ENCODE data around the gene PKNOX2.

The PKNOX2 gene

DNA sequence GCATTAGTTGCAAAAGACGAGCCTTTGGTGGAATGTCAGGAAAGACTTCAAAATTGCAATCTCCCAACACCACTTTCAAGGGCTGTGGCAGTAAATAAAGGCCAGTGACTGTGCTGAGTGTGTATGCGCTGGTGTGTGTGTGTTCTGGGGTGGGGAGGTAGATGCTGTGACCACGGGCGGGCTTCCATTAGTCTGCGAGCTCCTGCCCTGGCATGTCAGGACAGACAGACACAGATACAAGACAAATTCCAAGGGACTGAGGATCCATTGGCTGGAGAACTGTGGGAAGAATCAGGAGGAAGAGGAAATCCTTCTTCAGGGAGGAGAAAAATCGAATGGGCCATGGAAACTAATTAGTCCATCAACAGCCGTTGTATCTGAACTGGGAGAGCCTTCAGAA, 248.0 kb downstream of the PKNOX2 start:
- Histone ChIP-seq H3K23ac (ENCODE audit: low read length) (no peak overlapping the region), H3K27ac (ENCODE audit: low read depth, low read length) (no peak overlapping the region), H2BK12ac (ENCODE audit: low read length) (no peak overlapping the region), H3K79me2 (ENCODE audit: control insufficient read depth, insufficient read depth, low read length, poor library complexity) (no peaks in the 10 kb centered on the region), H2AFZ (ENCODE audit: insufficient read depth, low read length, poor library complexity) (no peak overlapping the region), H3K79me1 (ENCODE audit: low read length) (no peaks in the 10 kb centered on the region), H3K9me3 (ENCODE audit: insufficient read depth, low read depth, low read length) (no peaks in the 10 kb centered on the region), H4K12ac (ENCODE audit: low read depth, low read length) (no peak overlapping the region), H3K27me3 (ENCODE audit: insufficient read depth, low read length) (no peaks in the 10 kb centered on the region), H3K4me1 (ENCODE audit: control insufficient read depth in 1 of 2, insufficient read depth in 2 of 2, low read length in 2 of 2) (peaks cover 3 to 4% of the 10 kb centered on the region in 2 experiments), H3K36me3 (ENCODE audit: control insufficient read depth in 1 of 2, insufficient read depth in 2 of 2, low read length in 2 of 2) (no peaks in the 10 kb centered on the region), H3K9ac (ENCODE audit: low read length) (no peak overlapping the region), H3K4me3 (ENCODE audit: low read depth, low read length) (no peak overlapping the region), H2AK5ac (ENCODE audit: low read length) (no peak overlapping the region), H2BK5ac (ENCODE audit: low read depth, low read length, poor library complexity) (no peak overlapping the region), H3K14ac (ENCODE audit: low read length) (no peak overlapping the region), H3K4ac (ENCODE audit: low read depth, low read length) (no peak overlapping the region), H3K18ac (ENCODE audit: low read length) (no peak overlapping the region), H2BK120ac (ENCODE audit: insufficient read depth, low read length, poor library complexity) (no peak overlapping the region), H3K4me2 (ENCODE audit: low read length) (no peak overlapping the region), H4K8ac (ENCODE audit: low read depth, low read length) (no peak overlapping the region), H4K91ac (ENCODE audit: low read depth, low read length) (no peak overlapping the region)
- WGBS (ENCODE audit: extremely low coverage, insufficient coverage, insufficient read length): no CpG with 5 or more reads among the region's 7 CpGs
- no peak for DNase-seq

DNA sequence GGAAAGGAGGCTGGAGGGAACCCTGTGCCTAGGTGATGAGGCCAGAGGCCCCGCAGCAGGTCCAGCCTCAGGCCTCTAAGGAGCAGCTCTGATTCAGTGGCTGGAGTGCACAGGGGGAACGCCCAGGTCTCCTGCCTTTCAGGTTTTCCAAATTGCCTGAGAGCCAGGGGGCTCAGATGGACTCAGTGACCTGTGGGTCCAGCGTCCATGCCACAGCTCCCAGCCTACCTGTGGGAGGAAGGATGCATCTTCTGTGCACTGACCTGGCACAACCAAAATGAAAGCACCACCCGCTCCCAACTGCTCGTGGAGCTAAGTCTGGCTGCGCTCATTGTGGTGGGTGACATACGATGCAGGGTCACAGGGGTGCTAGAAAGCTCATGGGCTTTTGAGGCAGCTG, 248.7 kb downstream of the PKNOX2 start:
- Histone ChIP-seq H3K4me1 (ENCODE audit: control insufficient read depth in 1 of 2, insufficient read depth in 2 of 2, low read length in 2 of 2) (peaks cover 3 to 5% of the 10 kb centered on the region in 2 experiments), H2AK5ac (ENCODE audit: low read length) (no peak overlapping the region), H2BK12ac (ENCODE audit: low read length) (no peak overlapping the region), H3K79me2 (ENCODE audit: control insufficient read depth, insufficient read depth, low read length, poor library complexity) (no peaks in the 10 kb centered on the region), H3K9ac (ENCODE audit: low read length) (no peak overlapping the region), H3K4me3 (ENCODE audit: low read depth, low read length) (no peak overlapping the region), H3K23ac (ENCODE audit: low read length) (no peak overlapping the region), H3K9me3 (ENCODE audit: insufficient read depth, low read depth, low read length) (no peaks in the 10 kb centered on the region), H4K12ac (ENCODE audit: low read depth, low read length) (no peak overlapping the region), H3K18ac (ENCODE audit: low read length) (no peak overlapping the region), H3K36me3 (ENCODE audit: control insufficient read depth in 1 of 2, insufficient read depth in 2 of 2, low read length in 2 of 2) (no peaks in the 10 kb centered on the region), H3K4me2 (ENCODE audit: low read length) (no peak overlapping the region), H3K79me1 (ENCODE audit: low read length) (no peaks in the 10 kb centered on the region), H2BK5ac (ENCODE audit: low read depth, low read length, poor library complexity) (no peak overlapping the region), H3K14ac (ENCODE audit: low read length) (no peak overlapping the region), H4K91ac (ENCODE audit: low read depth, low read length) (no peak overlapping the region), H3K4ac (ENCODE audit: low read depth, low read length) (no peak overlapping the region), H3K27ac (ENCODE audit: low read depth, low read length) (no peak overlapping the region), H3K27me3 (ENCODE audit: insufficient read depth, low read length) (no peaks in the 10 kb centered on the region), H2AFZ (ENCODE audit: insufficient read depth, low read length, poor library complexity) (no peak overlapping the region), H4K8ac (ENCODE audit: low read depth, low read length) (no peak overlapping the region), H2BK120ac (ENCODE audit: insufficient read depth, low read length, poor library complexity) (no peak overlapping the region)
- no peak for DNase-seq
- WGBS (ENCODE audit: extremely low coverage, insufficient coverage, insufficient read length): no CpG with 5 or more reads among the region's 7 CpGs

DNA sequence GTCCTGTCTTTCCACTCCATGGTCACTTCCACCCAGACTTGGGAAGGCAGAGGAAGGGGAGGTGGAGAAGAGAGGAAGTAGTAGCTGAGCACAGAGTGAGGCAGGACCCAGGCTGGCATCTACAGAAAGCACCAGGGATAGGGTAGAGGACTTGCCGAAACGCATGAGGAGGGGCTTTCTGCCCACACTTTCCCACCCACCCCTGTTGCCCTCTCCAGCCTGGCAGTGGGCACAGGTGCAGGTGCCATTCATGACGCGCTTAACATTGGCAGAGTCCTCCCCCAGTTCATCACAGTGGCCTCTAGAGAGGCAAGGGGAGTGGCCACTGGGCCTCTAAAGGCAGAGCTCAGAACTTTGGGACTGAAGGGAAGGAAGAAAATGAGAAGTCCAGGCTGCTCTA, 249.6 kb downstream of the PKNOX2 start:
- Histone ChIP-seq H3K36me3 (ENCODE audit: control insufficient read depth in 1 of 2, insufficient read depth in 2 of 2, low read length in 2 of 2) (no peaks in the 10 kb centered on the region), H3K4me3 (ENCODE audit: low read depth, low read length) (no peak overlapping the region), H3K14ac (ENCODE audit: low read length) (no peak overlapping the region), H3K9me3 (ENCODE audit: insufficient read depth, low read depth, low read length) (no peaks in the 10 kb centered on the region), H2AK5ac (ENCODE audit: low read length) (no peak overlapping the region), H3K79me2 (ENCODE audit: control insufficient read depth, insufficient read depth, low read length, poor library complexity) (no peaks in the 10 kb centered on the region), H3K4ac (ENCODE audit: low read depth, low read length) (no peak overlapping the region), H3K4me1 (ENCODE audit: control insufficient read depth in 1 of 2, insufficient read depth in 2 of 2, low read length in 2 of 2) (peaks cover 3 to 8% of the 10 kb centered on the region in 2 experiments), H3K18ac (ENCODE audit: low read length) (no peak overlapping the region), H2BK12ac (ENCODE audit: low read length) (no peak overlapping the region), H4K12ac (ENCODE audit: low read depth, low read length) (no peak overlapping the region), H3K4me2 (ENCODE audit: low read length) (no peak overlapping the region), H3K23ac (ENCODE audit: low read length) (no peak overlapping the region), H4K8ac (ENCODE audit: low read depth, low read length) (no peak overlapping the region), H3K79me1 (ENCODE audit: low read length) (no peaks in the 10 kb centered on the region), H2AFZ (ENCODE audit: insufficient read depth, low read length, poor library complexity) (no peak overlapping the region), H3K27me3 (ENCODE audit: insufficient read depth, low read length) (no peaks in the 10 kb centered on the region), H2BK5ac (ENCODE audit: low read depth, low read length, poor library complexity) (no peak overlapping the region), H3K27ac (ENCODE audit: low read depth, low read length) (no peak overlapping the region), H2BK120ac (ENCODE audit: insufficient read depth, low read length, poor library complexity) (no peak overlapping the region), H3K9ac (ENCODE audit: low read length) (no peak overlapping the region), H4K91ac (ENCODE audit: low read depth, low read length) (no peak overlapping the region)
- no peak for DNase-seq
- no CpG with 5 or more reads among the region's 4 CpGs for WGBS (ENCODE audit: extremely low coverage, insufficient coverage, insufficient read length)

DNA sequence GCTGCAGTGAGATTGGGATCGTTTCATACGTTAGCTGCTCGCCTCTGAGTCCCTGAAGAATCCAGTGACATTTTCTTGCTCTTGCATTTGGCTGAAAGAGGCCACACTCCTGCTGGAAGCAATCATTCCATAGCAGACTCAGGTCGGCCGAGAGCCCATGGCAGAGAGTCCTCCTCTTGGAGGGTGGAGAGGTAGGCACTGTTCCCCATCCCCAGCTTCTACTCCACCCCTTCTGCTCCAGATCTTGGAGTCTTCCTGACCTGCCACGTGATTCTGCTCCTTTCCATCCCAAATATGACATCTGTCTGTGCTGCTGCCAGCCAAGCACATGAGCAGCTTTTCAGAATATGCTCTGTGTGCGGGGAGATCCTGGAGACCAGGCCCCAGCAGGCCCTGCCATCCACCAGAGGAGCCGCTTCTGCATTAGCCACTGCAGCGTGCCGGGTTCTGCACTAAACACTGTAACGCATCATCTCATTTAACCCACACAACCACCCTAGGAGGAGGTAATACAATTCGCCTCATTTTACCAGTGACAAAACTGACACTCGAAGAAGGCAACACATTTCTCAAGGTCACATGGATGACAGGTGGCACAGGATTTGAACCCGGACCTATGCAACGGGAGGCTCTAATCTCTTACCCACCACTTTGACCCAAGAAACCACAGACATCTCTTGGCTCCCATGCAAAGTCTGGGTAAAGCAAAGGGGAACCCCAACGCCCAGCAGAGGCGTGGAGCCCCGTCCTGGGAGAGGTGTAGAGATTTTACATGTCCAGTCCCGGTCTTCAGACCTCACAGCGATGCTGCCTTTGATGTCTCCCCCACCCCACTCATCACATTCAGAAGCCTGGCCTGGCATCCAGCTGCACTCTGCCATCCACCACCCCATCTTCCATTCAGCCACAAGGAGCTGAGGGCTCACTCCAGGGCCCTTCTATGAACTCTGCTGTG, 252.7 kb downstream of the PKNOX2 start:
- Histone ChIP-seq H3K9ac (ENCODE audit: low read length) (no peak overlapping the region), H3K9me3 (ENCODE audit: insufficient read depth, low read depth, low read length) (no peaks in the 10 kb centered on the region), H3K4me1 (ENCODE audit: control insufficient read depth in 1 of 2, insufficient read depth in 2 of 2, low read length in 2 of 2) (peaks cover 0 to 4% of the 10 kb centered on the region in 2 experiments), H3K27ac (ENCODE audit: low read depth, low read length) (no peak overlapping the region), H3K4me3 (ENCODE audit: low read depth, low read length) (no peak overlapping the region), H3K27me3 (ENCODE audit: insufficient read depth, low read length) (no peaks in the 10 kb centered on the region), H3K18ac (ENCODE audit: low read length) (no peak overlapping the region), H3K4ac (ENCODE audit: low read depth, low read length) (no peak overlapping the region), H3K4me2 (ENCODE audit: low read length) (no peak overlapping the region), H4K91ac (ENCODE audit: low read depth, low read length) (no peak overlapping the region), H4K8ac (ENCODE audit: low read depth, low read length) (no peak overlapping the region), H3K79me2 (ENCODE audit: control insufficient read depth, insufficient read depth, low read length, poor library complexity) (no peaks in the 10 kb centered on the region), H4K12ac (ENCODE audit: low read depth, low read length) (no peak overlapping the region), H3K14ac (ENCODE audit: low read length) (no peak overlapping the region), H2BK5ac (ENCODE audit: low read depth, low read length, poor library complexity) (no peak overlapping the region), H2AK5ac (ENCODE audit: low read length) (no peak overlapping the region), H3K23ac (ENCODE audit: low read length) (no peak overlapping the region), H3K79me1 (ENCODE audit: low read length) (no peaks in the 10 kb centered on the region), H3K36me3 (ENCODE audit: control insufficient read depth in 1 of 2, insufficient read depth in 2 of 2, low read length in 2 of 2) (no peaks in the 10 kb centered on the region), H2BK12ac (ENCODE audit: low read length) (no peak overlapping the region), H2AFZ (ENCODE audit: insufficient read depth, low read length, poor library complexity) (no peak overlapping the region), H2BK120ac (ENCODE audit: insufficient read depth, low read length, poor library complexity) (no peak overlapping the region)
- DNase-seq: no peak
- WGBS (ENCODE audit: extremely low coverage, insufficient coverage, insufficient read length): no CpG with 5 or more reads among the region's 20 CpGs
